ENCODE data around the gene LARGE2.

LARGE2 gene

DNA sequence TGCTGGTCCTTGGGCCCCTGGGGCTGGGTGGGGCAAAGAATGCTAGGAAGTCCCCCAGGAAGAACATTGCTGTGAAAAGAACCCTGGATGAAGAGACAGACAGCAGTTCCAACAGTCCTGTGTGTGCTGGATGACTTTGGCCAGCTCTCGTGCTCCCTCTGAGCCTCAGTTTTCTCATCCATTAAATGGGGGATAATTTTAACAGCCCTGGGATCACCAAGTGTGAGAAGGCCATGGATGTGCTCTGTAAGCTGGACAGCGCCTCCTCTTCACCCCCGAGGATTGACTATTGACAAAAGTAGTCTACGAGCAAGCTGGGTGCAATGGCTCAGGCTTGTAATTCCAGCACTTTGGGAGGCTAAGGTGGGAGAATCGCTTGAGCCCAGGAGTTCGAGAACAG is 2.5 kb downstream of the LARGE2 start:
- ATAC-seq, result no peak
- no peak for TF ChIP-seq CSDC2 (CRISPR knock-in tag; IDR thresholded peaks at IDR 0.05)
- TF ChIP-seq, protein P1, sequence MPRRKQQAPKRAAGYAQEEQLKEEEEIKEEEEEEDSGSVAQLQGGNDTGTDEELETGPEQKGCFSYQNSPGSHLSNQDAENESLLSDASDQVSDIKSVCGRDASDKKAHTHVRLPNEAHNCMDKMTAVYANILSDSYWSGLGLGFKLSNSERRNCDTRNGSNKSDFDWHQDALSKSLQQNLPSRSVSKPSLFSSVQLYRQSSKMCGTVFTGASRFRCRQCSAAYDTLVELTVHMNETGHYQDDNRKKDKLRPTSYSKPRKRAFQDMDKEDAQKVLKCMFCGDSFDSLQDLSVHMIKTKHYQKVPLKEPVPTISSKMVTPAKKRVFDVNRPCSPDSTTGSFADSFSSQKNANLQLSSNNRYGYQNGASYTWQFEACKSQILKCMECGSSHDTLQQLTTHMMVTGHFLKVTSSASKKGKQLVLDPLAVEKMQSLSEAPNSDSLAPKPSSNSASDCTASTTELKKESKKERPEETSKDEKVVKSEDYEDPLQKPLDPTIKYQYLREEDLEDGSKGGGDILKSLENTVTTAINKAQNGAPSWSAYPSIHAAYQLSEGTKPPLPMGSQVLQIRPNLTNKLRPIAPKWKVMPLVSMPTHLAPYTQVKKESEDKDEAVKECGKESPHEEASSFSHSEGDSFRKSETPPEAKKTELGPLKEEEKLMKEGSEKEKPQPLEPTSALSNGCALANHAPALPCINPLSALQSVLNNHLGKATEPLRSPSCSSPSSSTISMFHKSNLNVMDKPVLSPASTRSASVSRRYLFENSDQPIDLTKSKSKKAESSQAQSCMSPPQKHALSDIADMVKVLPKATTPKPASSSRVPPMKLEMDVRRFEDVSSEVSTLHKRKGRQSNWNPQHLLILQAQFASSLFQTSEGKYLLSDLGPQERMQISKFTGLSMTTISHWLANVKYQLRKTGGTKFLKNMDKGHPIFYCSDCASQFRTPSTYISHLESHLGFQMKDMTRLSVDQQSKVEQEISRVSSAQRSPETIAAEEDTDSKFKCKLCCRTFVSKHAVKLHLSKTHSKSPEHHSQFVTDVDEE (CRISPR knock-in tag; IDR thresholded peaks at IDR 0.05), result no peak
- no peak for TF ChIP-seq PATZ1 (CRISPR knock-in tag; IDR thresholded peaks at IDR 0.05; ENCODE audit: borderline replicate concordance)
- TF ChIP-seq ZNF70 (CRISPR knock-in tag; IDR thresholded peaks at IDR 0.05), result no peak
- no peak for TF ChIP-seq BACH2 (CRISPR knock-in tag; IDR thresholded peaks at IDR 0.05; ENCODE audit: borderline replicate concordance)

DNA sequence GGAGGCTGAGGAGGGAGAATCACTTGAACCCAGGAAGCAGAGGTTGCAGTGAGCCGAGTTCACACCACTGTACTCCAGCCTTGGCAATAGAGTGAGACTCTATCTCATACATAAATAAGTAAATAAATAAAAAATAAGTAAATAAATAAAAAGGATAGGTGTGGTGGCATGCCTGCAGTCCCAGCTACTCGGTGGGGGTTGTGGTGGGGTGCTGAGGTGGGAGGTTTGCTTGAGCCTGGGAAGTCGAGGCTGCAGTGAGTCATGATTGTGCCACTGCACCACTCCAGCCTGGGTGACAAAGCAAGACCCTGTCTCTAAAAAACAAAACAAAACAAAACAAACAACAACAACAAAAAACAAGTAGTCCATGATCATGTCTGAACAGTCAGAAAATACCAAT is 3.1 kb downstream of the LARGE2 start:
- TF ChIP-seq BACH2 (CRISPR knock-in tag; IDR thresholded peaks at IDR 0.05; ENCODE audit: borderline replicate concordance) (no peak), PPARA (CRISPR knock-in tag; IDR thresholded peaks at IDR 0.05; ENCODE audit: borderline replicate concordance) (no peak), TOX (CRISPR knock-in tag; IDR thresholded peaks at IDR 0.05; ENCODE audit: borderline replicate concordance) (no peak), SNAI2 (CRISPR knock-in tag; IDR thresholded peaks at IDR 0.05) (no peak), ZNF565 (CRISPR knock-in tag; conservative IDR thresholded peaks at IDR 0.05; ENCODE audit: low read depth) (no peak)
- no peak for ATAC-seq

DNA sequence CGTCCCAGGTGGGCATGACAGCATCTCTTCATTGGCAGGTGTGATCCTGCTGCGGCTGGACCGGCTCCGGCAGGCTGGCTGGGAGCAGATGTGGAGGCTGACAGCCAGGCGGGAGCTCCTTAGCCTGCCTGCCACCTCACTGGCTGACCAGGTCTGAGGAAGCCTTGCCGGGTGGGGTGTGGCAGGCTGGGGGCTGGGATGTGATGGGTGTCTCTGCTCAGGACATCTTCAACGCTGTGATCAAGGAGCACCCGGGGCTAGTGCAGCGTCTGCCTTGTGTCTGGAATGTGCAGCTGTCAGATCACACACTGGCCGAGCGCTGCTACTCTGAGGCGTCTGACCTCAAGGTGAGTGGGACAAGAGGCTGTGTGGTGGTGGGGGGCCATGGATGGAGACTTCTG is 3.5 kb downstream of the LARGE2 start:
- no peak for ATAC-seq
- TF ChIP-seq BACH2 (CRISPR knock-in tag; IDR thresholded peaks at IDR 0.05; ENCODE audit: borderline replicate concordance) (no peak), ESRRG (CRISPR knock-in tag; IDR thresholded peaks at IDR 0.05) (no peak), GLIS3 (CRISPR knock-in tag; IDR thresholded peaks at IDR 0.05) (no peak), TCF4 (CRISPR knock-in tag; IDR thresholded peaks at IDR 0.05; ENCODE audit: borderline replicate concordance) (no peak), ZNF565 (CRISPR knock-in tag; conservative IDR thresholded peaks at IDR 0.05; ENCODE audit: low read depth) (no peak), CREB5 (CRISPR knock-in tag; IDR thresholded peaks at IDR 0.05; ENCODE audit: low read depth) (no peak), RARB (CRISPR knock-in tag; IDR thresholded peaks at IDR 0.05) (no peak), ZC3H10 (CRISPR knock-in tag; IDR thresholded peaks at IDR 0.05) (no peak), SNAI2 (CRISPR knock-in tag; IDR thresholded peaks at IDR 0.05) (no peak), ZFP3 (CRISPR knock-in tag; IDR thresholded peaks at IDR 0.05) (no peak), OSR1 (CRISPR knock-in tag; IDR thresholded peaks at IDR 0.05) (no peak), ARNTL (CRISPR knock-in tag; IDR thresholded peaks at IDR 0.05; ENCODE audit: borderline replicate concordance, low read depth) (no peak), CSDC2 (CRISPR knock-in tag; IDR thresholded peaks at IDR 0.05) (no peak), ZFP30 (CRISPR knock-in tag; IDR thresholded peaks at IDR 0.05) (no peak), ISL1 (CRISPR knock-in tag; IDR thresholded peaks at IDR 0.05) (no peak), ZNF8 (CRISPR knock-in tag; IDR thresholded peaks at IDR 0.05) (no peak), ZNF70 (CRISPR knock-in tag; IDR thresholded peaks at IDR 0.05) (no peak), TOX (CRISPR knock-in tag; IDR thresholded peaks at IDR 0.05; ENCODE audit: borderline replicate concordance) (no peak)
- TF ChIP-seq, protein P1 (CRISPR knock-in tag; IDR thresholded peaks at IDR 0.05), result no peak

Measured in SK-N-SH treated with all-trans-retinoic acid at 6 μM for 48 hours (cell line).